ENCODE measurements around the gene ATAD3A. TPM values are rescaled to one million over a fixed set of nuclear protein-coding genes. Genes with fewer than 3 reads are reported as not detected.
A peak's percentile ranks its signal among the peaks of the same experiment; 100 is the strongest.

ATAD3A gene
- total RNA-seq, 1 experiment from 2014 or later, result 55.8 TPM

DNA sequence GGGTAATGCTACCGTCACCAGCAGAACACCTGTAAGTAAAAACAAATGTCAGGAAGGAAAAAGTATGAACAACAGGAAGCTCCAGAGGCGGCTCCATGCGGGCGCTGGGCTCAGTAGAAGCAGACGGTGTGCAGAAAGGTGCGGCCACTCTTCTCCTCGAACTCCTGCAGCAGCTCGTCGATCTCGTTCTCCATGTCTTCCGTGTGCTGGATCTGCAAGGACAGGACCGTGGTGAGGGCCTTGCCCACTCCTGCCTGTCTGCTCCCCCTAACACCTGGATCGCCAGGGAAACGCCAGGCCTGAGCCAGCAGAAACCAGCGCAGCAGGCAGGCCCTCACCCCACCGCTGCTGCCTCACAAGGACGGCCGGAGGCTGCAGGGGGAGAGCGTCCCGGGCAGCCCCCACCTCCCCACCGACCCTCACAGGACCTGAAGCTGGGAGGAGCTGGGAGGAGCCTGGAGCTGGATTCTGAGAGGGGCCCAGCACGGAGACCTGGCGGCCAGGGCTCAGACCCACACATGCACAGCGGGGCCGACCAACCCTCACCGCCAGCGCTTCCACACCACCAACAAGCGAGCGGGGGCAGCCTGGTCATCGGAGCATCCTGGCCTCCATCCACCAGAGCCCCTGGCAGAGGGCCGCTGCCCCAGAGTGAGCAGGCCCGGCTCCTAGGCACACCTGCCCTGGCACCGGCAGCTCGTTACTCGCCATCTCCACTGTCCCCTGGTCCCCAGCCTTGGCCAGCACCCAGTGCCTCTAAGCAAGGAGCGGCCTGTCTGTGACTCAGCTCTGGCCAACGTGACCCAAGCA is 30.2 kb downstream of the ATAD3A start:
- no peaks in the 10 kb centered on the region for H3K9me3 ChIP-seq (ENCODE audit: control insufficient read depth, low read depth, low read length)
- H4K8ac ChIP-seq (replicated peaks; ENCODE audit: insufficient read length, low read depth, low read length), result no peak overlapping the region
- Mint-ChIP-seq H3K9me3 (no peaks in the 10 kb centered on the region; a peak in 1 of 5 replicates), H3K4me1 (peaks cover 0 to 4% of the 10 kb centered on the region in 2 experiments; a peak in 2 of 4 replicates), H3K36me3 (ENCODE audit: insufficient read depth in 1 of 3, low read depth in 3 of 3) (peaks cover 2 to 36% (median 33%) of the 10 kb centered on the region in 3 experiments; a peak in 6 of 7 replicates), H3K27me3 (ENCODE audit: low read depth) (no peaks in the 10 kb centered on the region; the same call in 1 of the 2 replicates), H3K4me3 (peak overlapping the region; percentile 41 to 70; a peak in 4 of 5 replicates), H3K27ac (peak overlapping the region in 2 of 3 experiments; percentile 40 to 84; a peak in 2 of 7 replicates)
- no peak overlapping the region for H2AK5ac ChIP-seq (ENCODE audit: insufficient read length, low read length)
- peaks cover 7% of the 10 kb centered on the region for H3K23me2 ChIP-seq (ENCODE audit: insufficient read length, low read depth, low read length, poor library complexity, severe bottlenecking)
- no peaks in the 10 kb centered on the region for H3K79me1 ChIP-seq (ENCODE audit: insufficient read depth, low read depth, low read length, poor library complexity, severe bottlenecking)
- no peaks in the 10 kb centered on the region for H3K4me1 ChIP-seq (ENCODE audit: insufficient read depth, low read length)
- H4K20me1 ChIP-seq (ENCODE audit: control insufficient read depth, insufficient read depth, insufficient read length), result no peaks in the 10 kb centered on the region
- no peak overlapping the region for H3K27ac ChIP-seq (ENCODE audit: insufficient read length, low read depth, low read length)
- H2BK5ac ChIP-seq (ENCODE audit: insufficient read length, low read length), result no peak overlapping the region
- no peak overlapping the region for H3K56ac ChIP-seq (ENCODE audit: insufficient read length, low read depth, low read length)
- no peak overlapping the region for H4K91ac ChIP-seq (ENCODE audit: insufficient read length, low read depth, low read length)
- no CpG with 5 or more reads among the region's 37 CpGs for WGBS (ENCODE audit: extremely low coverage, insufficient read length, low lambda C conversion rate)
- H3K9ac ChIP-seq (ENCODE audit: extremely low read depth, insufficient read length, low read length), result no peak overlapping the region
- H2BK12ac ChIP-seq (ENCODE audit: insufficient read length, low read depth, low read length), result no peak overlapping the region
- H3K4me2 ChIP-seq (ENCODE audit: insufficient read depth, insufficient read length, low read length), result no peak overlapping the region
- H3K14ac ChIP-seq (ENCODE audit: insufficient read depth, low read length), result no peak overlapping the region
- H3K23ac ChIP-seq (ENCODE audit: insufficient read length, low read depth, low read length), result no peak overlapping the region
- no peak overlapping the region for H3K4ac ChIP-seq (ENCODE audit: low read depth, low read length)
- H3K79me2 ChIP-seq (ENCODE audit: insufficient read depth, low read length), result no peaks in the 10 kb centered on the region
- no peak overlapping the region for H2AFZ ChIP-seq (ENCODE audit: low read length)
- H3K18ac ChIP-seq (ENCODE audit: insufficient read length, low read depth, low read length), result no peak overlapping the region
- H2BK20ac ChIP-seq (ENCODE audit: low read depth, low read length, poor library complexity, severe bottlenecking), result no peak overlapping the region
- no peak overlapping the region for H2BK15ac ChIP-seq (ENCODE audit: low read depth, low read length)
- H3K27me3 ChIP-seq (ENCODE audit: insufficient read depth, low read length), result no peaks in the 10 kb centered on the region
- no peak overlapping the region for H3T11ph ChIP-seq (ENCODE audit: low read length)
- no peak overlapping the region for H4K5ac ChIP-seq (ENCODE audit: insufficient read length, low read depth, low read length)
- no peak overlapping the region for H2BK120ac ChIP-seq (ENCODE audit: low read depth, low read length, poor library complexity, severe bottlenecking)
- DNase-seq, result no peak
- TF ChIP-seq, protein P1, sequence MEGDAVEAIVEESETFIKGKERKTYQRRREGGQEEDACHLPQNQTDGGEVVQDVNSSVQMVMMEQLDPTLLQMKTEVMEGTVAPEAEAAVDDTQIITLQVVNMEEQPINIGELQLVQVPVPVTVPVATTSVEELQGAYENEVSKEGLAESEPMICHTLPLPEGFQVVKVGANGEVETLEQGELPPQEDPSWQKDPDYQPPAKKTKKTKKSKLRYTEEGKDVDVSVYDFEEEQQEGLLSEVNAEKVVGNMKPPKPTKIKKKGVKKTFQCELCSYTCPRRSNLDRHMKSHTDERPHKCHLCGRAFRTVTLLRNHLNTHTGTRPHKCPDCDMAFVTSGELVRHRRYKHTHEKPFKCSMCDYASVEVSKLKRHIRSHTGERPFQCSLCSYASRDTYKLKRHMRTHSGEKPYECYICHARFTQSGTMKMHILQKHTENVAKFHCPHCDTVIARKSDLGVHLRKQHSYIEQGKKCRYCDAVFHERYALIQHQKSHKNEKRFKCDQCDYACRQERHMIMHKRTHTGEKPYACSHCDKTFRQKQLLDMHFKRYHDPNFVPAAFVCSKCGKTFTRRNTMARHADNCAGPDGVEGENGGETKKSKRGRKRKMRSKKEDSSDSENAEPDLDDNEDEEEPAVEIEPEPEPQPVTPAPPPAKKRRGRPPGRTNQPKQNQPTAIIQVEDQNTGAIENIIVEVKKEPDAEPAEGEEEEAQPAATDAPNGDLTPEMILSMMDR (conservative IDR thresholded peaks at IDR 0.05), result no peak
